SK-N-SH treated with all-trans-retinoic acid at 6 μM for 48 hours (cell line): ENCODE results near the gene ATP23.

Source experiments
- PPARA ChIP-seq: fragments of 250-450 bp; sonication (Bioruptor Pico); IDR thresholded peaks from 2 replicates; pipeline ENCODE4 v1.5.0; 2020; ENCODE audit warnings: mild to moderate bottlenecking, borderline replicate concordance
- RARB ChIP-seq: fragments of 250-450 bp; sonication (Bioruptor Pico); IDR thresholded peaks from 2 replicates; pipeline ENCODE4 v1.8.0; 2021; ENCODE audit warnings: mild to moderate bottlenecking, moderate library complexity
- TCF4 ChIP-seq: fragments of 250-450 bp; sonication (Bioruptor Pico); IDR thresholded peaks from 2 replicates; pipeline ENCODE4 v1.8.0; 2021; ENCODE audit warnings: mild to moderate bottlenecking, moderate library complexity, borderline replicate concordance
- TOX ChIP-seq: fragments of 250-450 bp; sonication (Bioruptor Pico); IDR thresholded peaks from 2 replicates; pipeline ENCODE4 v1.8.0; 2021; ENCODE audit warnings: mild to moderate bottlenecking, moderate library complexity, borderline replicate concordance
- ZFP3 ChIP-seq: fragments of 250-450 bp; sonication (Bioruptor Pico); IDR thresholded peaks from 2 replicates; pipeline ENCODE4 v1.5.0; 2020; ENCODE audit warnings: mild to moderate bottlenecking, moderate library complexity
- ZNF565 ChIP-seq: fragments of 450-650 bp; formaldehyde crosslinking; conservative IDR thresholded peaks from 2 replicates; pipeline ENCODE4 v1.5.0; 2020; ENCODE audit warnings: low read depth, mild to moderate bottlenecking, moderate library complexity
- TF ChIP-seq, protein P1 (sequence below): fragments of 250-450 bp; sonication (Bioruptor Pico); IDR thresholded peaks from 2 replicates; pipeline ENCODE4 v1.5.0; 2020; ENCODE audit warnings: mild to moderate bottlenecking, moderate library complexity
- TF ChIP-seq, protein P2 (sequence below): fragments of 250-450 bp; sonication (Bioruptor Pico); IDR thresholded peaks from 2 replicates; pipeline ENCODE4 v1.5.1; 2020; ENCODE audit warnings: low read depth, mild to moderate bottlenecking, moderate library complexity

DNA sequence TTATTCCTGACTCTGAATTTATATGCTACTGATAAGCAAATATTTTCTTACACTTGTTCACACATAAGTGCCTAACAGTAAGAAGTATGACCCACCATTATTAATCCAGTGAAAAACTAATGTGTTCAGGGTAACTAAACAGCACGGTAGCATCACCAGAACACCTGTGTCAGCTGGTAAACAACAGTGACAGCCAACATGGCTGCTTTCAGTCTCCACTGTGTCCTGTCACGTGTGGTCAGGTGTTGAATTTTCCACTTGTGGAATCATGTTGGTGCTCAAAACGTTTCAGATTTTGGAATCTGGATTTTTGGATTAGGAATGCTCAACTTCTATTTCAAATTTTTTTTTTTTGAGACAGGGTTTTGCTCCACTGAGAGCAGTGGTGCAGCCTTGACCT lies 14.3 kb upstream of the ATP23 start:
- TF ChIP-seq PPARA (CRISPR knock-in tag) (no peak), RARB (CRISPR knock-in tag) (no peak), TCF4 (CRISPR knock-in tag) (no peak), ZNF565 (CRISPR knock-in tag) (no peak), TOX (CRISPR knock-in tag) (no peak), ZFP3 (CRISPR knock-in tag) (no peak)
- TF ChIP-seq, protein P1, sequence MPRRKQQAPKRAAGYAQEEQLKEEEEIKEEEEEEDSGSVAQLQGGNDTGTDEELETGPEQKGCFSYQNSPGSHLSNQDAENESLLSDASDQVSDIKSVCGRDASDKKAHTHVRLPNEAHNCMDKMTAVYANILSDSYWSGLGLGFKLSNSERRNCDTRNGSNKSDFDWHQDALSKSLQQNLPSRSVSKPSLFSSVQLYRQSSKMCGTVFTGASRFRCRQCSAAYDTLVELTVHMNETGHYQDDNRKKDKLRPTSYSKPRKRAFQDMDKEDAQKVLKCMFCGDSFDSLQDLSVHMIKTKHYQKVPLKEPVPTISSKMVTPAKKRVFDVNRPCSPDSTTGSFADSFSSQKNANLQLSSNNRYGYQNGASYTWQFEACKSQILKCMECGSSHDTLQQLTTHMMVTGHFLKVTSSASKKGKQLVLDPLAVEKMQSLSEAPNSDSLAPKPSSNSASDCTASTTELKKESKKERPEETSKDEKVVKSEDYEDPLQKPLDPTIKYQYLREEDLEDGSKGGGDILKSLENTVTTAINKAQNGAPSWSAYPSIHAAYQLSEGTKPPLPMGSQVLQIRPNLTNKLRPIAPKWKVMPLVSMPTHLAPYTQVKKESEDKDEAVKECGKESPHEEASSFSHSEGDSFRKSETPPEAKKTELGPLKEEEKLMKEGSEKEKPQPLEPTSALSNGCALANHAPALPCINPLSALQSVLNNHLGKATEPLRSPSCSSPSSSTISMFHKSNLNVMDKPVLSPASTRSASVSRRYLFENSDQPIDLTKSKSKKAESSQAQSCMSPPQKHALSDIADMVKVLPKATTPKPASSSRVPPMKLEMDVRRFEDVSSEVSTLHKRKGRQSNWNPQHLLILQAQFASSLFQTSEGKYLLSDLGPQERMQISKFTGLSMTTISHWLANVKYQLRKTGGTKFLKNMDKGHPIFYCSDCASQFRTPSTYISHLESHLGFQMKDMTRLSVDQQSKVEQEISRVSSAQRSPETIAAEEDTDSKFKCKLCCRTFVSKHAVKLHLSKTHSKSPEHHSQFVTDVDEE = no peak
- TF ChIP-seq, protein P2, sequence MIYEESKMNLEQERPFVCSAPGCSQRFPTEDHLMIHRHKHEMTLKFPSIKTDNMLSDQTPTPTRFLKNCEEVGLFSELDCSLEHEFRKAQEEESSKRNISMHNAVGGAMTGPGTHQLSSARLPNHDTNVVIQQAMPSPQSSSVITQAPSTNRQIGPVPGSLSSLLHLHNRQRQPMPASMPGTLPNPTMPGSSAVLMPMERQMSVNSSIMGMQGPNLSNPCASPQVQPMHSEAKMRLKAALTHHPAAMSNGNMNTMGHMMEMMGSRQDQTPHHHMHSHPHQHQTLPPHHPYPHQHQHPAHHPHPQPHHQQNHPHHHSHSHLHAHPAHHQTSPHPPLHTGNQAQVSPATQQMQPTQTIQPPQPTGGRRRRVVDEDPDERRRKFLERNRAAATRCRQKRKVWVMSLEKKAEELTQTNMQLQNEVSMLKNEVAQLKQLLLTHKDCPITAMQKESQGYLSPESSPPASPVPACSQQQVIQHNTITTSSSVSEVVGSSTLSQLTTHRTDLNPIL (CRISPR knock-in tag) = no peak
